ENCODE data around the gene MIP.
"Not testable (repeated sequence)": the region's sequence is repeated elsewhere in the genome, so short reads cannot be mapped to it uniquely, and the experiment has no call there.

DNA sequence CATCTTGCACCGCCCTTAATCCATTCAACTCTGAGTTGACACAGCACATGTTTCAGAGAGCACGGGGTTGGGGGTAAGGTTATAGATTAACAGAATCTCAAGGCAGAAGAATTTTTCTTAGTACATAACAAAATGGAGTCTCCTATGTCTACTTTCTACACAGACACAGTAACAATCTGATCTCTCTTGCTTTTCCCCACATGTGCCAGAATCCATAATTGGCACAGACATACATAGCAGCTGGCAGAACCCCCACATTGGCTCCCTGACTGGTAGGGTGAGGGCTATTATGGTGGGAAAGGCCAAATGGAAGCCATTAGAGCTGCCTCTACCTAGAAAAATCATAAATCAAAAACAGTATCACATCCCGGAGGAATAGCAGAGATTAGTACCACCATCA is 53.3 kb downstream of the MIP start:
- TF ChIP-seq, protein P1, sequence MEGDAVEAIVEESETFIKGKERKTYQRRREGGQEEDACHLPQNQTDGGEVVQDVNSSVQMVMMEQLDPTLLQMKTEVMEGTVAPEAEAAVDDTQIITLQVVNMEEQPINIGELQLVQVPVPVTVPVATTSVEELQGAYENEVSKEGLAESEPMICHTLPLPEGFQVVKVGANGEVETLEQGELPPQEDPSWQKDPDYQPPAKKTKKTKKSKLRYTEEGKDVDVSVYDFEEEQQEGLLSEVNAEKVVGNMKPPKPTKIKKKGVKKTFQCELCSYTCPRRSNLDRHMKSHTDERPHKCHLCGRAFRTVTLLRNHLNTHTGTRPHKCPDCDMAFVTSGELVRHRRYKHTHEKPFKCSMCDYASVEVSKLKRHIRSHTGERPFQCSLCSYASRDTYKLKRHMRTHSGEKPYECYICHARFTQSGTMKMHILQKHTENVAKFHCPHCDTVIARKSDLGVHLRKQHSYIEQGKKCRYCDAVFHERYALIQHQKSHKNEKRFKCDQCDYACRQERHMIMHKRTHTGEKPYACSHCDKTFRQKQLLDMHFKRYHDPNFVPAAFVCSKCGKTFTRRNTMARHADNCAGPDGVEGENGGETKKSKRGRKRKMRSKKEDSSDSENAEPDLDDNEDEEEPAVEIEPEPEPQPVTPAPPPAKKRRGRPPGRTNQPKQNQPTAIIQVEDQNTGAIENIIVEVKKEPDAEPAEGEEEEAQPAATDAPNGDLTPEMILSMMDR (IDR thresholded peaks at IDR 0.05) = not testable (repeated sequence)
- TF ChIP-seq POLR2A (IDR thresholded peaks at IDR 0.05) = not testable (repeated sequence)
